LNCAP (cell line): Measurements from ENCODE around the gene CCN5.

Experiments
- TF ChIP-seq, protein P1 (sequence below): fragments of 450-650 bp; IDR thresholded peaks from 2 replicates; pipeline ENCODE4 v1.5.1; 2017; ENCODE audit warnings: mild to moderate bottlenecking

Gene CCN5

GRCh38 chr20:44706301-44707017 is 8.7 kb upstream of the CCN5 start:
- TF ChIP-seq, protein P1, sequence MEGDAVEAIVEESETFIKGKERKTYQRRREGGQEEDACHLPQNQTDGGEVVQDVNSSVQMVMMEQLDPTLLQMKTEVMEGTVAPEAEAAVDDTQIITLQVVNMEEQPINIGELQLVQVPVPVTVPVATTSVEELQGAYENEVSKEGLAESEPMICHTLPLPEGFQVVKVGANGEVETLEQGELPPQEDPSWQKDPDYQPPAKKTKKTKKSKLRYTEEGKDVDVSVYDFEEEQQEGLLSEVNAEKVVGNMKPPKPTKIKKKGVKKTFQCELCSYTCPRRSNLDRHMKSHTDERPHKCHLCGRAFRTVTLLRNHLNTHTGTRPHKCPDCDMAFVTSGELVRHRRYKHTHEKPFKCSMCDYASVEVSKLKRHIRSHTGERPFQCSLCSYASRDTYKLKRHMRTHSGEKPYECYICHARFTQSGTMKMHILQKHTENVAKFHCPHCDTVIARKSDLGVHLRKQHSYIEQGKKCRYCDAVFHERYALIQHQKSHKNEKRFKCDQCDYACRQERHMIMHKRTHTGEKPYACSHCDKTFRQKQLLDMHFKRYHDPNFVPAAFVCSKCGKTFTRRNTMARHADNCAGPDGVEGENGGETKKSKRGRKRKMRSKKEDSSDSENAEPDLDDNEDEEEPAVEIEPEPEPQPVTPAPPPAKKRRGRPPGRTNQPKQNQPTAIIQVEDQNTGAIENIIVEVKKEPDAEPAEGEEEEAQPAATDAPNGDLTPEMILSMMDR = no peak

DNA sequence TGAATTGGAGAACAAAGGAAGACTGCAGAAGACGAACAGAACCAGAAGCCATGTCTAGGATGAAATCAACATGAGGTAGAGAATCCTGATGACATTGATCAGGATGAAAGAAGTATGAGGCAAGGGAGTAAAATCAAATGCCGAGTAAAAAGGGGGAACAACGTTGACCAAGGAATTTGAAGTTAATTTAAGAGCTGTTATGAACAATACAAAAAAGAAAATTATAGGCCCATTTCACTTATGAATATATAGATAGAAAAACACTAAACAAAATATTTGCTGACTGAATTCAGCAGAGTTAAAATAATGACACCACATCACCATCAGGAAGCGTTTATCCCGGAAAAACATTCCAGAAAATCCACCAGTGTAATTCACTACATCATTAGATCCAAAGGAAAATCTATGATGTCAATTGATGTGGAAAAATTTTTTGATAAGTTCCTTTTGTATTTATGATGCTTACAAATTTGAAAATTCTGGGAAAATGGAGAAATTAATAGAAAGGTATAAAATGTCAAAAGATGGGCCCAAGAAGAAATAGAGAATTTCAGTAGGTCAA is 8.1 kb upstream of the CCN5 start:
- TF ChIP-seq, protein P1 = no peak

DNA sequence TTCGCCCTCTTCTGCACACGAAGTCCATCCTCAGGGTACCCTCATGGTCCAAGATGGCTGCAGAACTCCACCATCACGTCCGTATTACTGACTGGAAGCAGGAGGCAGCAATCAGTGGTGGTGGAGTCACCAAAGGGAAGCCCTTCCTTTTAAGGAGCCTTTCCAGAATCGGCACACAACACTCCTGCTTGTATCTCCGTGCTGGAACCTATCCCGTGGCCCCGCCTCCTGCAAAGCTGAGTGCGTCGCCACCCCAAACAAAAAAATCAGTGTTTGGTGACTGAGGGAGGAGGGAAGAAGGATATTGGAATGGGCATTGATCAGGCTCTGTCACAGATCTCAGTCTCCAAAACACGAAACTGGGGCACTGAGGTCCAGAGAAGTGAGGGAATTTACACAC is 5.8 kb upstream of the CCN5 start:
- TF ChIP-seq, protein P1 = no peak

- TF ChIP-seq, protein P1 = no peak
These were observed 5.4 kb upstream of the CCN5 start for GRCh38 chr20:44709797-44710196.

GRCh38 chr20:44711237-44711636 is 3.9 kb upstream of the CCN5 start:
- TF ChIP-seq, protein P1 = no peak

- TF ChIP-seq, protein P1 = no peak
These were observed 968 bp upstream of the CCN5 start for GRCh38 chr20:44714102-44714700.

- TF ChIP-seq, protein P1 = no peak
These were observed 535 bp downstream of the CCN5 start for GRCh38 chr20:44715499-44716308.
